HCT116 (cell line): ENCODE data around the gene GTF3C5. TPM values are rescaled to one million over a fixed set of nuclear protein-coding genes. Genes with fewer than 3 reads are reported as not detected.

Source experiments
- ATAC-seq: fragments of 200-7000 bp; cut with Tn5 transposase; 2 replicates; pipeline ENCODE4 v1.9.1; 2020; ENCODE audit warnings: mild to moderate bottlenecking, moderate library complexity
- BruUV-seq: library from RNA; stranded (reverse); fragments of 400-500 nt; replicated peaks from 2 replicates; lab custom pipeline; 2021; lab: Mats Ljungman, UMichigan
- CTCF ChIA-PET: fragments of 300-600 bp; sonication (Branson Sonifier 250); formaldehyde crosslinking; loops from one replicate; lab custom pipeline; 2021; ENCODE audit warnings: antibody characterized with exemption; lab: Charles Lee
- POLR2A ChIA-PET: fragments of 300-600, 350-600 bp; sonication (Branson Sonifier 250); formaldehyde crosslinking; loops from one replicate; lab custom pipeline; 2021; ENCODE audit warnings: antibody characterized with exemption; lab: Charles Lee
- RAD21 ChIA-PET, 2 experiments: fragments of 300-600 bp; sonication (Branson Sonifier 250); formaldehyde crosslinking; loops; one replicate each; lab custom pipeline; 2023; ENCODE audit warnings: low total read pairs in 2 of 2; ENCODE audit not compliant: uncharacterized antibody in 2 of 2, unreplicated experiment in 2 of 2, low non-redundant PET in 1 of 2; lab: Charles Lee
- DNase-seq: peaks from one replicate; pipeline ENCODE4 v3.0.0-alpha.2; 2010; ENCODE audit warnings: low read depth, low spot score
- H2AFZ ChIP-seq: fragments of 200-600 bp; shearing (Covaris generic), sonication (generic); 2 replicates; pipeline ENCODE4 v1.6.1; 2017; ENCODE audit warnings: low read depth, mixed run types, mixed read lengths, antibody characterized with exemption, low read length; ENCODE audit not compliant: poor library complexity, severe bottlenecking
- H3K27ac ChIP-seq: 2 replicates; pipeline ENCODE4 v1.5.1; 2012; ENCODE audit warnings: low read depth, low read length
- H3K27me3 ChIP-seq: fragments of 200-600 bp; sonication (generic); 2 replicates; pipeline ENCODE4 v1.6.1; 2016; ENCODE audit warnings: mixed run types, low read length, mixed read lengths; ENCODE audit not compliant: insufficient read depth
- H3K36me3 ChIP-seq, 2 experiments: fragments of 200-500 bp in 1 of 2; fragments of 200-600 bp in 1 of 2; sonication (Bioruptor generic) in 1 of 2; sonication (generic) in 1 of 2; 2 replicates each; pipeline versions ENCODE4 v1.5.1 to v1.6.1; 2014 to 2016; ENCODE audit warnings: low read length in 2 of 2, inconsistent platforms in 1 of 2, mixed read lengths in 1 of 2, mixed run types in 1 of 2; ENCODE audit not compliant: insufficient read depth in 2 of 2, control insufficient read depth in 1 of 2
- H3K4me1 ChIP-seq, 2 experiments: fragments of 200-600 bp in 1 of 2; sonication (generic) in 1 of 2; 2 replicates each; pipeline versions ENCODE4 v1.5.1 to v1.6.1; 2012 to 2017; ENCODE audit warnings: low read length in 2 of 2, inconsistent platforms in 1 of 2, mild to moderate bottlenecking in 1 of 2, mixed read lengths in 1 of 2, mixed run types in 1 of 2, moderate library complexity in 1 of 2; ENCODE audit not compliant: insufficient read depth in 2 of 2, control insufficient read depth in 1 of 2
- H3K4me2 ChIP-seq: fragments of 200-600 bp; sonication (generic); 2 replicates; pipeline ENCODE4 v1.6.1; 2017; ENCODE audit warnings: mixed run types, low read length, mixed read lengths
- H3K4me3 ChIP-seq, 2 experiments: fragments of 200-600 bp in 1 of 2; sonication (generic) in 1 of 2; replicated peaks in 1 of 2; 2 replicates each; pipeline ENCODE4 v1.5.1; 2011 to 2016; ENCODE audit warnings: low read length in 2 of 2, control low read depth in 1 of 2, low read depth in 1 of 2, mild to moderate bottlenecking in 1 of 2, mixed read lengths in 1 of 2, mixed run types in 1 of 2
- H3K79me2 ChIP-seq: fragments of 200-600 bp; sonication (generic); 2 replicates; pipeline ENCODE4 v1.6.1; 2017; ENCODE audit warnings: mild to moderate bottlenecking, mixed run types, low read length, moderate library complexity, mixed read lengths; ENCODE audit not compliant: insufficient read depth
- H3K9ac ChIP-seq: fragments of 200-600 bp; sonication (generic); 2 replicates; pipeline ENCODE4 v1.6.1; 2016; ENCODE audit warnings: low read length, mixed read lengths
- H3K9me2 ChIP-seq: fragments of 200-600 bp; sonication (generic), shearing (Covaris generic); 2 replicates; pipeline ENCODE4 v1.6.1; 2017; ENCODE audit warnings: mixed run types, mild to moderate bottlenecking, moderate library complexity; ENCODE audit not compliant: insufficient read depth
- H3K9me3 ChIP-seq, 2 experiments: fragments of 200-500 bp in 1 of 2; fragments of 200-600 bp in 1 of 2; sonication (Bioruptor generic) in 1 of 2; sonication (generic) in 1 of 2; 2 replicates each; pipeline ENCODE4 v1.6.1; 2014 to 2017; ENCODE audit warnings: low read length in 2 of 2, mixed read lengths in 2 of 2, inconsistent platforms in 1 of 2, low read depth in 1 of 2, mild to moderate bottlenecking in 1 of 2, mixed run types in 1 of 2, moderate library complexity in 1 of 2; ENCODE audit not compliant: control insufficient read depth in 1 of 2, insufficient read depth in 1 of 2
- H4K20me1 ChIP-seq: fragments of 200-600 bp; sonication (generic), shearing (Covaris generic); 2 replicates; pipeline ENCODE4 v1.6.1; 2017; ENCODE audit warnings: mixed run types, mild to moderate bottlenecking, moderate library complexity; ENCODE audit not compliant: insufficient read depth
- EGR1 ChIP-seq: IDR thresholded peaks from 2 replicates; pipeline ENCODE4 v1.6.1; 2012; ENCODE audit warnings: low read depth
- EZH2phosphoT487 ChIP-seq: fragments of 200-600 bp; IDR thresholded peaks from 2 replicates; pipeline ENCODE4 v1.6.1; 2018; ENCODE audit warnings: antibody characterized with exemption, borderline replicate concordance
- POLR2AphosphoS5 ChIP-seq: IDR thresholded peaks from 2 replicates; pipeline ENCODE4 v1.6.1; 2011; ENCODE audit warnings: mild to moderate bottlenecking, low read depth, low read length, moderate library complexity
- RAD21 ChIP-seq: IDR thresholded peaks from 2 replicates; pipeline ENCODE4 v1.6.1; 2012; ENCODE audit warnings: low read depth, mild to moderate bottlenecking
- SRF ChIP-seq: IDR thresholded peaks from 2 replicates; pipeline ENCODE4 v1.6.1; 2012; ENCODE audit warnings: low read depth
- intact Hi-C: fragments of 100-400 bp; cut with micrococcal nuclease; formaldehyde crosslinking; loops from 2 replicates; pipeline ENCODE4 v1.10.0; 2022
- total RNA-seq: library from RNA; stranded (reverse); gene quantifications from one replicate; pipeline ENCODE4 v1.2.1, GENCODE V29; 2021; ENCODE audit not compliant: unreplicated experiment
- TF ChIP-seq, protein P1 (sequence below): IDR thresholded peaks from 2 replicates; pipeline ENCODE4 v1.6.1; 2012; ENCODE audit warnings: low read depth
- TF ChIP-seq, protein P2 (sequence below), 3 experiments: fragments of 200-600 bp in 1 of 3; sonication (generic) in 1 of 3; IDR thresholded peaks in 2 of 3; conservative IDR thresholded peaks in 1 of 3; 2 replicates each; pipeline ENCODE4 v1.5.1; 2012 to 2017; ENCODE audit warnings: low read depth in 2 of 3, low read length in 2 of 3, antibody characterized with exemption in 1 of 3, borderline replicate concordance in 1 of 3, control low read depth in 1 of 3, mild to moderate bottlenecking in 1 of 3, mixed read lengths in 1 of 3, mixed run types in 1 of 3, moderate library complexity in 1 of 3; ENCODE audit not compliant: insufficient read depth in 1 of 3
- TF ChIP-seq, protein P3 (sequence below): IDR thresholded peaks from 2 replicates; pipeline ENCODE4 v1.6.1; 2012

GTF3C5 gene
- total RNA-seq, 1 experiment from 2014 or later: 95.1 TPM

DNA sequence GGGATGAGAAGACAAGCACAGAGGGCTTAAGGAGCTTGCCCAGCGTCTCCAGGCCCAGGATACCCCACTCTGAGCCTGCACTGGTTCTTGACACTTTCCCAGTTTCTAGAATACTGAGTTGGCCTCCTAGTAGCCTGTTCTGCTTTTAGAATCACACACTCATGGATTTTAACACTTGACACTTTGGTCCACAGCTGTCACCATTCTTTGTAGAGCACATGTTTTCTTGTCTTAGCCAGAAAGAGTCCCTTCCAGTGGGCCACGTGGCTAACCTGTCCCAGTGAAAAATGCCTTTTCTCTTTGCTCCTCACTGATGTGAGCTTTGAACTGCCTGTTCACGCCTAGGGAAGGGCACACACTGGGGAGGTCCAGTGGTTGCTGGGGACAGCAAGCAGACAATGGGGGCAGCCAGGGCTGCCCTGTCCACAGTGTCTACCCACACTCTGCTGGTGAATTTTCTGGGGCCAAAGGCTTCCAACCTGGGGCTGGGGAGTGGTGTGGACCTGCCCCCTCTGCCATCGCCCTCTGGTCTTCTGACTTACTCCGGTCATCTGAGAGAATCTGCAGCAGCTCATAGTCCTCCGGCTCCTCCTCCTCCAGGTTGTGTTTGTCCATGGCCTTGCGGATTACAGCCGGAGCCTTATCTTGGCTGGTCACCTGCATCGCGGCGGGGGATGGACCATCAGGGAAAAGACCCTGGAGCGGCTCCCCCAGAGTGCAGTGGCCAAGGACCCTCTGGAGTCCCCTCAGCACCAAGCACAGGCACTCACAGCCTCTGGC, 69.1 kb downstream of the GTF3C5 start (continued):
- TF ChIP-seq, protein P1, sequence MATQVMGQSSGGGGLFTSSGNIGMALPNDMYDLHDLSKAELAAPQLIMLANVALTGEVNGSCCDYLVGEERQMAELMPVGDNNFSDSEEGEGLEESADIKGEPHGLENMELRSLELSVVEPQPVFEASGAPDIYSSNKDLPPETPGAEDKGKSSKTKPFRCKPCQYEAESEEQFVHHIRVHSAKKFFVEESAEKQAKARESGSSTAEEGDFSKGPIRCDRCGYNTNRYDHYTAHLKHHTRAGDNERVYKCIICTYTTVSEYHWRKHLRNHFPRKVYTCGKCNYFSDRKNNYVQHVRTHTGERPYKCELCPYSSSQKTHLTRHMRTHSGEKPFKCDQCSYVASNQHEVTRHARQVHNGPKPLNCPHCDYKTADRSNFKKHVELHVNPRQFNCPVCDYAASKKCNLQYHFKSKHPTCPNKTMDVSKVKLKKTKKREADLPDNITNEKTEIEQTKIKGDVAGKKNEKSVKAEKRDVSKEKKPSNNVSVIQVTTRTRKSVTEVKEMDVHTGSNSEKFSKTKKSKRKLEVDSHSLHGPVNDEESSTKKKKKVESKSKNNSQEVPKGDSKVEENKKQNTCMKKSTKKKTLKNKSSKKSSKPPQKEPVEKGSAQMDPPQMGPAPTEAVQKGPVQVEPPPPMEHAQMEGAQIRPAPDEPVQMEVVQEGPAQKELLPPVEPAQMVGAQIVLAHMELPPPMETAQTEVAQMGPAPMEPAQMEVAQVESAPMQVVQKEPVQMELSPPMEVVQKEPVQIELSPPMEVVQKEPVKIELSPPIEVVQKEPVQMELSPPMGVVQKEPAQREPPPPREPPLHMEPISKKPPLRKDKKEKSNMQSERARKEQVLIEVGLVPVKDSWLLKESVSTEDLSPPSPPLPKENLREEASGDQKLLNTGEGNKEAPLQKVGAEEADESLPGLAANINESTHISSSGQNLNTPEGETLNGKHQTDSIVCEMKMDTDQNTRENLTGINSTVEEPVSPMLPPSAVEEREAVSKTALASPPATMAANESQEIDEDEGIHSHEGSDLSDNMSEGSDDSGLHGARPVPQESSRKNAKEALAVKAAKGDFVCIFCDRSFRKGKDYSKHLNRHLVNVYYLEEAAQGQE: no peak
- TF ChIP-seq SRF (no peak), EGR1 (no peak), POLR2AphosphoS5 (no peak)

DNA sequence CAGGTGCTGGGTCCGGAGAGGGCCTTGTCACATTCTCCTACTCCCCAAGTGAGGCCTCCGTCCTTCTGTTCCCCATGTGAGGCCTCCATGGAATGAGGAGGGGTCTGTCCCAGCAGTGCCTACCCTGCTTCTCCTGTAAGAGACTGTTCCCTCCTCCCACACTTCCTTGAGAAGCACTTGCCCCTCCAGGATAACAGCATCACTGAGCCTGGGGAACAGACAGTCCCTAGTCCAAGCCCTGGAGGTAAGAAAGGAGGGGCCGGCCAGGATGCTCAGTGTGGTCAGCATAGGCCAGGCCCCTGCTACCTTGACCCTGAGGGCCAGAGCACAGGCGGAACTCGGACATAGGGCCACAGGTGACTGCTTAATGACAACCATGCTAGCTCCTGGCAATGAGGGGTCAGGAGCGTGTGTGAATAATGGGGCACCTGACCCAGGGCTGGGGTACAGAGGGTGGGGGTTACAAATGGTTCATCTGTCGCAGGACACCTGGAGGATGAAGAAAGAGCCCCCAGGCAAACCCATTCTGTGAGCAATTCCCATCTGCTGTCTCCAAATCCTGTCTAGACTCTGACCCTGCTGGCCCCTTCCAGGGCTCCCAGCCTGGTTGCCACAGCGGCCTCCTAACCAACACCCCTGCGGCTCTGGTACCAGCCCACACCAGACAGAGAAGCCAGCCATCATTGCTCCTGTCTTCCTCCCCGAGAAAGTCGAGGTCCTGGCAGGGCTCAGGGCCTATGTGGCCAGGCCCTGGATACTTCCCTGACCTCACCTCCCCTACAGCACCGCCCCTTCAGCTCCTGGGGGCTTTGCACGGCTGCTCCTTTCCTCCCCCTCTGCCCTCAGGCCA, 69.9 kb downstream of the GTF3C5 start:
- intact Hi-C loops: no loop called here
- peaks cover 8 to 12% of the 10 kb centered on the region in 2 experiments; a peak in 3 of 4 replicates for H3K9me3 ChIP-seq
- no peak overlapping the region for H3K4me2 ChIP-seq
- DNase-seq (no peak), ATAC-seq (no peak)
- H3K36me3 ChIP-seq: peaks cover 25 to 42% of the 10 kb centered on the region in 2 experiments; a peak in 3 of 4 replicates
- BruUV-seq: no TSS peak
- no peak overlapping the region for H3K27ac ChIP-seq
- CTCF ChIA-PET: interaction anchor here (1.0 to 3.4 kb wide), 2 partner anchors 43 to 48 kb away, joined by 3 to 21 read pairs; no protein-coding TSS in a partner anchor
- POLR2A ChIA-PET: no interaction called here
- TF ChIP-seq, protein P2, sequence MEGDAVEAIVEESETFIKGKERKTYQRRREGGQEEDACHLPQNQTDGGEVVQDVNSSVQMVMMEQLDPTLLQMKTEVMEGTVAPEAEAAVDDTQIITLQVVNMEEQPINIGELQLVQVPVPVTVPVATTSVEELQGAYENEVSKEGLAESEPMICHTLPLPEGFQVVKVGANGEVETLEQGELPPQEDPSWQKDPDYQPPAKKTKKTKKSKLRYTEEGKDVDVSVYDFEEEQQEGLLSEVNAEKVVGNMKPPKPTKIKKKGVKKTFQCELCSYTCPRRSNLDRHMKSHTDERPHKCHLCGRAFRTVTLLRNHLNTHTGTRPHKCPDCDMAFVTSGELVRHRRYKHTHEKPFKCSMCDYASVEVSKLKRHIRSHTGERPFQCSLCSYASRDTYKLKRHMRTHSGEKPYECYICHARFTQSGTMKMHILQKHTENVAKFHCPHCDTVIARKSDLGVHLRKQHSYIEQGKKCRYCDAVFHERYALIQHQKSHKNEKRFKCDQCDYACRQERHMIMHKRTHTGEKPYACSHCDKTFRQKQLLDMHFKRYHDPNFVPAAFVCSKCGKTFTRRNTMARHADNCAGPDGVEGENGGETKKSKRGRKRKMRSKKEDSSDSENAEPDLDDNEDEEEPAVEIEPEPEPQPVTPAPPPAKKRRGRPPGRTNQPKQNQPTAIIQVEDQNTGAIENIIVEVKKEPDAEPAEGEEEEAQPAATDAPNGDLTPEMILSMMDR (IDR thresholded peaks at IDR 0.05 in 2 of 3, conservative IDR thresholded peaks at IDR 0.05 in 1 of 3; ENCODE audit: borderline replicate concordance in 1 of 3, insufficient read depth in 1 of 3, low read depth in 2 of 3, low read length in 2 of 3): no peak
- TF ChIP-seq POLR2AphosphoS5 (no peak), EZH2phosphoT487 (no peak), RAD21 (no peak)
- TF ChIP-seq, protein P3, sequence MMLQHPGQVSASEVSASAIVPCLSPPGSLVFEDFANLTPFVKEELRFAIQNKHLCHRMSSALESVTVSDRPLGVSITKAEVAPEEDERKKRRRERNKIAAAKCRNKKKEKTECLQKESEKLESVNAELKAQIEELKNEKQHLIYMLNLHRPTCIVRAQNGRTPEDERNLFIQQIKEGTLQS: no peak
- H3K27me3 ChIP-seq: no peaks in the 10 kb centered on the region
- H3K9me2 ChIP-seq: no peaks in the 10 kb centered on the region
- H3K9ac ChIP-seq: no peak overlapping the region
- H3K4me1 ChIP-seq: no peaks in the 10 kb centered on the region
- no peak overlapping the region for H3K4me3 ChIP-seq
- no peak overlapping the region for H2AFZ ChIP-seq
- RAD21 ChIA-PET: interaction anchor here in 1 of 2 experiments (0.5 kb wide), 1 partner anchor 59 kb away, joined by 3 read pairs; no protein-coding TSS in a partner anchor
- H3K79me2 ChIP-seq: no peaks in the 10 kb centered on the region
- H4K20me1 ChIP-seq: no peaks in the 10 kb centered on the region
